Adrenal gland (tissue), 5 donors: ENCODE data around the gene IPCEF1.
"Not testable (repeated sequence)": the region's sequence is repeated elsewhere in the genome, so short reads cannot be mapped to it uniquely, and the experiment has no call there.

ENCODE experiments used
- CTCF ChIP-seq, 6 experiments: fragments of 450-650 bp in 4 of 6; fragments of 200-600 bp in 2 of 6; sonication (generic) in 1 of 6; IDR thresholded peaks; 1 replicate in 5 of 6; 2 replicates in 1 of 6; pipeline versions ENCODE4 v1.5.1 to v1.8.0; 2016 to 2021; ENCODE audit warnings: antibody characterized with exemption in 6 of 6, mild to moderate bottlenecking in 2 of 6, moderate library complexity in 1 of 6
- POLR2A ChIP-seq, 2 donors: fragments of 450-650 bp; IDR thresholded peaks; one replicate each; pipeline ENCODE4 v1.6.1; 2017; ENCODE audit warnings: antibody characterized with exemption in 2 of 2, mild to moderate bottlenecking in 2 of 2, moderate library complexity in 1 of 2
- donor health status: DM: no; HTN: no; CAD: no.

- TF ChIP-seq CTCF, POLR2A (IDR thresholded peaks at IDR 0.05): not testable (repeated sequence)
Observed at GRCh38 chr6:154327313-154327712, 29.3 kb downstream of the IPCEF1 start.
